Common myeloid progenitor, CD34-positive (primary cell): ENCODE results near the gene PRR23E.

Experiments
- CTCF ChIA-PET: fragments of 350-600 bp; sonication (Branson Sonifier 250); formaldehyde crosslinking; loops from one replicate; lab custom pipeline; 2021; ENCODE audit warnings: antibody characterized with exemption; lab: Charles Lee
- POLR2A ChIA-PET: fragments of 350-600 bp; sonication (Branson Sonifier 250); formaldehyde crosslinking; loops from one replicate; lab custom pipeline; 2021; ENCODE audit warnings: antibody characterized with exemption; lab: Charles Lee
- DNase-seq, 3 donors: peaks; one replicate each; pipeline versions ENCODE4 v3.0.0 to v3.0.0-alpha.2; 2013
- H3K27ac ChIP-seq, 2 experiments: 1 replicate in 1 of 2; 2 replicates in 1 of 2; pipeline ENCODE4 v1.7.0; 2013; ENCODE audit warnings: inconsistent platforms in 2 of 2, low read length in 2 of 2, mild to moderate bottlenecking in 2 of 2, low read depth in 1 of 2, moderate library complexity in 1 of 2; ENCODE audit not compliant: severe bottlenecking in 2 of 2, insufficient read depth in 1 of 2, poor library complexity in 1 of 2
- H3K27me3 ChIP-seq, 5 experiments: replicated peaks in 2 of 5; 1 replicate in 3 of 5; 2 replicates in 2 of 5; pipeline versions ENCODE4 v1.6.1 to v1.7.0; 2013; ENCODE audit warnings: low read length in 4 of 5, mild to moderate bottlenecking in 2 of 5, moderate library complexity in 2 of 5, inconsistent platforms in 1 of 5; ENCODE audit not compliant: insufficient read depth in 5 of 5, control insufficient read depth in 4 of 5
- H3K36me3 ChIP-seq, 4 experiments: 1 replicate in 2 of 4; 2 replicates in 2 of 4; pipeline versions ENCODE4 v1.6.1 to v1.7.0; 2013; ENCODE audit warnings: low read length in 3 of 4, control low read depth in 1 of 4, mild to moderate bottlenecking in 1 of 4; ENCODE audit not compliant: control insufficient read depth in 4 of 4, insufficient read depth in 4 of 4
- H3K4me1 ChIP-seq, 4 experiments: 1 replicate in 3 of 4; 2 replicates in 1 of 4; pipeline versions ENCODE4 v1.6.1 to v1.7.1; 2013; ENCODE audit warnings: low read length in 3 of 4, mild to moderate bottlenecking in 3 of 4, control low read depth in 1 of 4, inconsistent platforms in 1 of 4, moderate library complexity in 1 of 4; ENCODE audit not compliant: control insufficient read depth in 4 of 4, insufficient read depth in 4 of 4; ENCODE audit errors: control extremely low read depth in 1 of 4
- H3K4me3 ChIP-seq, 7 experiments: 1 replicate in 4 of 7; 2 replicates in 3 of 7; pipeline versions ENCODE4 v1.5.1 to v1.7.0; 2013; ENCODE audit warnings: mild to moderate bottlenecking in 7 of 7, low read length in 6 of 7, moderate library complexity in 6 of 7, inconsistent platforms in 2 of 7, low read depth in 2 of 7, control low read depth in 1 of 7; ENCODE audit not compliant: insufficient read depth in 4 of 7, control insufficient read depth in 1 of 7; ENCODE audit errors: extremely low read depth in 1 of 7
- H3K9me3 ChIP-seq, 5 experiments: 1 replicate in 4 of 5; 2 replicates in 1 of 5; pipeline versions ENCODE4 v1.6.1 to v1.7.1; 2013; ENCODE audit warnings: low read length in 4 of 5, mild to moderate bottlenecking in 2 of 5, inconsistent platforms in 1 of 5, low read depth in 1 of 5, moderate library complexity in 1 of 5; ENCODE audit not compliant: control insufficient read depth in 4 of 5, insufficient read depth in 2 of 5; ENCODE audit errors: control extremely low read depth in 1 of 5
- WGBS: methylation state at CpG from one replicate; pipeline ENCODE4 v1.1.5; 2013; ENCODE audit not compliant: insufficient coverage; 5-methylcytosine and 5-hydroxymethylcytosine counted together

Gene PRR23E

DNA sequence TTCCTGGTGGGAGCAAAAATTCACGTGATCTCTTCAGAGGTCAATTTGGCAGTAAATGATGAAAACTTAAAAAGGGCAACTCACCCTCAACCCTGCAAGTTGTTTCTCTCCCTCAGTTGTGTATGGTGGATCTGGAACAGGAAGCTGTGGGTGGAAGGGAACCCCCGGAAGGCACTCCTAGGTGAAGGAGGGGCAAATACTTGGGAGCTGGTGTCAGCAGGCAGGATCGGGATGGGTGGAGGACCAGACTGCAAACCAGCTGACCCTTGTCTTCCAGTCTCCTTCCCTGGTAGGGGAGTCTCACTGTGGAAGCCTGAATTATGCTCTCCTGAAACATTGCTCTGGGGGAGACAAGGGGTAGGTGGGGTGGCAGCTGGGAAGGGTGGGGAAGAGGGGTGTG is 33.5 kb downstream of the PRR23E start:
- POLR2A ChIA-PET: no interaction called here
- Histone ChIP-seq H3K27ac (no peak overlapping the region), H3K36me3 (no peaks in the 10 kb centered on the region), H3K4me3 (no peak overlapping the region), H3K9me3 (peaks cover 0 to 32% (median 6%) of the 10 kb centered on the region in 5 experiments), H3K4me1 (peaks cover 0 to 16% (median 12%) of the 10 kb centered on the region in 4 experiments), H3K27me3 (peaks cover 0 to 2% (median 0%) of the 10 kb centered on the region in 5 experiments)
- CTCF ChIA-PET: no interaction called here
- no peak for DNase-seq
- 29% methylated on average over 2 of the region's 3 CpGs for WGBS

DNA sequence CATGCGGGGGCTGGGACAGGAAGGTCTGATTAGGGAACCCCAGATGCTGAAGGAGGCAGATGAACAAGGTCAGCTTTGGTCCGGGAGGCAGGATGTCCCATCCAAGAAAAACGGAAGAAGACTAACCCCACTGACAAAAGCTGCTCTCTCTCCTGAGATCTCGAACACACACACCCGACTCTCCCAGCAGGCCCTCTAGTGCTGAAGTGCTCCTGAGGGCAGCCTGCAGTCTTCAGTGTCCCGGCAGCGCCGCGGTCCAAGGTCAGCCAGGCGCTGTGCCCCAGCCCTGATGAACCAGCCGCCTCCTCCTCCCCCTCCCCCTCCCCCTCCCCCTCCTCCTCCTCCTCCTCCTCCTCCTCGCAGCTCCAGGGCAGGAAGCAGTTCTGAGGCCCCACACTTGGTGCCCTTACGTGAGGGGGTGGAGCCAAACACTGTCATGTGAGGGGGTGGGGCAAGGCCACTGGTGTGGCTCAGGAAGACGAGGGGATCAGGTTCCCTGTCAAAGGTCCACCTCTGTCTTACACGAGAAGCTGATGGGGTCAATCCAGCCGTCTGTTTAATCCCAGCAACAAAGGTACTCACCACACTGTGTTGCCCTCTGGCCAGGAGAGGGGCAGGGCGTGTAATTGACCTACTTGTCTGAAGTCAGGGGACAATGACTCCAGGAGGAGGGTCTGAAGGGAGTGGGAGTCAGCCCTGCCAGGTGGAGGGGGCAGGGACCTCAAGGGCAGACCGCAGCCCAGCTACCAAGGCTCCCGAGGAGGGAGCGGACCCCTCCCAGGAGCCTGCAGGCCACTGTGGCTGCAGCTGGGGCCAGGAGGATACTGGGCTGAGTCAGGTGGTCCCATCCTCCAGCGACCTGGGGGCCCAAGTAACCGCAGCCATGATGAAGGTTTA is 34.3 kb downstream of the PRR23E start:
- Histone ChIP-seq H3K4me1 (peaks cover 0 to 16% (median 12%) of the 10 kb centered on the region in 4 experiments), H3K4me3 (peak overlapping the region in 1 of 7 experiments; percentile 46), H3K36me3 (no peaks in the 10 kb centered on the region), H3K9me3 (peaks cover 0 to 34% (median 6%) of the 10 kb centered on the region in 5 experiments), H3K27me3 (peaks cover 0 to 2% (median 0%) of the 10 kb centered on the region in 5 experiments), H3K27ac (no peak overlapping the region)
- ChIA-PET CTCF (no interaction called here), POLR2A (no interaction called here)
- 50% methylated on average over 14 of the region's 22 CpGs for WGBS
- peak in 1 of 3 donors; percentile 19 for DNase-seq

DNA sequence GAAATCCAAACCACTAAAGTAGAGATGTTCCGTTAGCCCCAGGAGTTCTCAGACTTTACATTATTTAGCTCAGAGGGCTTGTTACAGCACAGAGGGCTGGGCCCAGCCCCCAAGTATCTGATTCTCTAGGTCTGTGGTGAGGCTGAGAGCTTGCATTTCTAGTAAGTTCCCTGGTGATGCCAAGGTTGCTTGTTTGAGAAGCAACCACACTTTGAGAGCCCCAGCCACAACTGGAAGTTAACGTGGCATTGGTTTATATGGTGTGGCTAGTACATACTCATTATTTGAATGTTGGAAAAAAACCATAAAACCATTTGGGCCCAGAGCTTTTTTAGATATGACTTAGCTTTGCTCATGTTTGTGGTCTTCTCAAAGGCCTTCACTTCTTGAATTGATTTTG is 35.9 kb downstream of the PRR23E start:
- no peak for DNase-seq
- Histone ChIP-seq H3K4me3 (no peak overlapping the region), H3K27ac (no peak overlapping the region), H3K27me3 (peaks cover 0 to 2% (median 0%) of the 10 kb centered on the region in 5 experiments), H3K4me1 (peaks cover 0 to 15% (median 8%) of the 10 kb centered on the region in 4 experiments), H3K9me3 (peaks cover 0 to 28% (median 6%) of the 10 kb centered on the region in 5 experiments), H3K36me3 (no peaks in the 10 kb centered on the region)
- CTCF ChIA-PET: no interaction called here
- WGBS: 100% methylated on average over 2 of the region's 2 CpGs
- POLR2A ChIA-PET: no interaction called here

DNA sequence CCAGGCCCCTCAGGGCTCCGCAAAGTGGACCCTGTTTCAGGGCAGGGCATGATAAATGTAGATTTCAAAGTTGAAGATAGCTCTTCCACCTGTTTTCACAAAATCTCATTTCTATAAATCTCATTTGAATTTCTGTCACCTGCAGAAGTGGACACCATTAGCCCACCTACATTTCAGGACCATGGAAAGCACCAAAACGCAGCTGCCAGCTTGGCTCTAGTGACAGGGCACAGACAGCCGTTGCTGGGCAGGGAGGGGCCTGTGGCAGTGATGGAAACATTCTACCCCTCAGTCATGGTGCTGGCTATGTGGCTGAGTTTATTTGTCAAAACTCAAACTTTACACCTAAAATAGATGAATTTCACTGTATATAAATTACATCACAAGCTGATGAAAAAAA is 40.4 kb downstream of the PRR23E start:
- DNase-seq: peak; percentile 21 to 66 (median 55)
- H3K27me3 ChIP-seq: peaks cover 0 to 4% (median 0%) of the 10 kb centered on the region in 5 experiments
- POLR2A ChIA-PET: no interaction called here
- WGBS: 100% methylated on average over 1 of the region's 3 CpGs
- no peaks in the 10 kb centered on the region for H3K4me1 ChIP-seq
- no peak overlapping the region for H3K4me3 ChIP-seq
- peaks cover 0 to 14% (median 2%) of the 10 kb centered on the region in 5 experiments for H3K9me3 ChIP-seq
- no peaks in the 10 kb centered on the region for H3K36me3 ChIP-seq
- no peak overlapping the region for H3K27ac ChIP-seq
- CTCF ChIA-PET: no interaction called here

DNA sequence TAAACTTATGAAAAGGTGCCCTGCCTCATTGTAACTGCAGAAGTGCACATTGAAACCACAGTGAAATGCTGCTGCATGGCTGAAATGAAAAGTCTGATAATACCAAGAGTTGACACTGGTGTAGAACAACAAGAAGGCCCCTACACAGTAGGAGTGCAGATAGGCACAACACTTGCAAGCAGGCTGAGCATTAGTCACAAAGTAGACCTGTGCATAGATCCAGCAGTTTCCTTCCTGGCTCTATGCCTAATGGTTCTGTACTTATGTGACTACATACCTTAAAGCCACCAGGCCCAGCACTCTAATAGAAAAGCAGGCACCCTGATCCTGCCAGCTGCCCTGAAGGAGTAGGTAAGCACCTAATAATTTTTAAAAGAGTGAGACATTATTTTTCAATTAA is 41.8 kb downstream of the PRR23E start:
- Histone ChIP-seq H3K27ac (no peak overlapping the region), H3K4me3 (no peak overlapping the region), H3K27me3 (peaks cover 0 to 5% (median 0%) of the 10 kb centered on the region in 5 experiments), H3K9me3 (peaks cover 0 to 14% (median under 1%) of the 10 kb centered on the region in 5 experiments), H3K4me1 (no peaks in the 10 kb centered on the region), H3K36me3 (no peaks in the 10 kb centered on the region)
- POLR2A ChIA-PET: no interaction called here
- CTCF ChIA-PET: no interaction called here
- DNase-seq: no peak

DNA sequence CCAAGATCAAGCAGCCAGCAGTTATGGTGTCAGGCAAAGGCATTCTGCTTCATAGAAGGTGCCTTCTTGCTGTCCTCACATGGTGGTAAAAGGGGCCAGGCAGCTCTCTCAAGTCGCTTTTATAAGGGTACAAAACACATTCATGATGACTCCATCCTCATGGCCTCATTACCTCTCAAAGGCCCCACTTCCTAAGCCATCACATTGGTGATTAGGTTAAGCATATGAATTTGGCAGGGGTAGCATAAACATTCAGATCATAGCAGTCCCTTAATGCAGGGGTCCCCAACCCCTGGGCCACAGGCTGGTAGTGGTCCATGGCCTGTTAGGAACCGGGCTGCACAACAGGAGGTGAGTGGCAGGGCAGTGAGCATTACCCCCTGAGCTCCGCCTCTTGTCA is 42.8 kb downstream of the PRR23E start:
- Histone ChIP-seq H3K4me3 (no peak overlapping the region), H3K36me3 (no peaks in the 10 kb centered on the region), H3K27me3 (peaks cover 0 to 11% (median 0%) of the 10 kb centered on the region in 5 experiments), H3K4me1 (no peaks in the 10 kb centered on the region), H3K27ac (no peak overlapping the region), H3K9me3 (peaks cover 0 to 10% (median 0%) of the 10 kb centered on the region in 5 experiments)
- DNase-seq: no peak
- POLR2A ChIA-PET: no interaction called here
- 75% methylated on average over 2 of the region's 3 CpGs for WGBS
- CTCF ChIA-PET: no interaction called here

DNA sequence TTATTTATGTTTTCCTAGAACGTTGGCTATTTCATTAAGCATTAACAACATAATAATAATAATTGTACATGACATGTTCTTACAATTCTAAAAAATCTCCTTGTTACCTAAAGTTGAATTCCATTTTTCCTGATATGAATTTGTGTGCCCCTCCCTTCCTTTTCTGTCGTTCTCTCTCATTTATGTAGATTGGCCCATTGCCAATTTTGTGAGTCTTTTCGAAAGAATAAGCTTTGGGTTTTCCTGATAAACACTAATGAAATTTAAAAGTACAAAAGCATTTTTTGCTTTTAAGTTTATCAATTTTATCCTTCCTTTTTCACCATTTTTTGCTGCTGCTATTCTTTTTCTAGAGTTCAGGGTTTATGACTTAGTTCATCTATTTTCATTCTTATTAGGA is 44.9 kb downstream of the PRR23E start:
- no peak overlapping the region for H3K27ac ChIP-seq
- DNase-seq: no peak
- ChIA-PET POLR2A (no interaction called here), CTCF (no interaction called here)
- H3K4me1 ChIP-seq: no peaks in the 10 kb centered on the region
- H3K36me3 ChIP-seq: no peaks in the 10 kb centered on the region
- H3K4me3 ChIP-seq: no peak overlapping the region
- H3K27me3 ChIP-seq: peaks cover 0 to 11% (median 0%) of the 10 kb centered on the region in 5 experiments
- WGBS: no CpG with 5 or more reads among the region's 3 CpGs
- peaks cover 0 to 17% (median 4%) of the 10 kb centered on the region in 5 experiments for H3K9me3 ChIP-seq
